GM21447 (cell line): ENCODE measurements around the gene RCC2.
"Not testable (repeated sequence)": the region's sequence is repeated elsewhere in the genome, so short reads cannot be mapped to it uniquely, and the experiment has no call there.

Source experiments
- ATAC-seq: cut with Tn5 transposase; IDR thresholded peaks from one replicate; pipeline ENCODE4 v1.9.1; 2021; ENCODE audit not compliant: unreplicated experiment

RCC2 gene

DNA sequence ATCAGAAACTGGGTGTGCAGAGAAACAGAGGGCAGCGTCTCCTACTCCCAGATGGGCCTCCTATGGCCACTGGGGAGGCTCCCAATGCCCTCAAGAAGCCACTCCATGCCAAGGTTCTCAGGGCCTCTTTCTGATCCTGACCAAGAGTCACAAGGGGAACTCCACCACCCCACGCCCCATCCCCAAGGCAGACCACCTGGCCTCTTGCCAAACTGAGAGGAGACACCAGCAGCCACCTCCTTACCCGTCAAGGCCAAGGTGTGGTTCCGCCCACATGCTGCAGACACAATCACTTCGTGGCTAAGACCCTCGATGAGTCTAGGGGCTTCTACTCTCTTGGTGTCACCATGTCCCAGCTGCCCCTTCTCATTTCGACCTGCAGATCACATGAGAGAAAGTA is 17.0 kb downstream of the RCC2 start:
- ATAC-seq: no peak

DNA sequence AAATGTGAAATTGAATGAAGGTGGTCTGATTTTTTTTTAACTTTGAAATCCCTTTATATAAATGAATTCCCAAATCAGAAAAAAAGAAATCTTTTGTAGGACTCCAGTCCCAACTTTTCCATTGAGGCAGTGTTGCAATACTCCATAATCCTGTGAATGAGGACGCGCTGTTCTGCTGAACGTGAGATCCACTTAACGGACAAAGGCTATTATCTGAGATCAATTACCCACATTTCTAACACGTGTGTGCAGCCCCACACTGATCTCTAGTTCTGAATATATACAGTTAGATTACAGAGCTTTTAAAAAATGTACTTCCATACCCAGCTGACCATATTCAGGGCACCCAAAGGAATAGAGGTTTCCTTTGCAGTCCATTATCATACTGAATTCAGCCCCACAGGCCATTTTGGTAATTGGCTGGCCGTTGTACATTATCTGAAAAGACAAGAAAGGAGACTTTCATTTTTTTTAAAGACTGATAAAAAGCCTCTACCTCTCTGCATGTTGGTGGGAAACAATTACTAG is 19.0 kb downstream of the RCC2 start:
- no peak for ATAC-seq

DNA sequence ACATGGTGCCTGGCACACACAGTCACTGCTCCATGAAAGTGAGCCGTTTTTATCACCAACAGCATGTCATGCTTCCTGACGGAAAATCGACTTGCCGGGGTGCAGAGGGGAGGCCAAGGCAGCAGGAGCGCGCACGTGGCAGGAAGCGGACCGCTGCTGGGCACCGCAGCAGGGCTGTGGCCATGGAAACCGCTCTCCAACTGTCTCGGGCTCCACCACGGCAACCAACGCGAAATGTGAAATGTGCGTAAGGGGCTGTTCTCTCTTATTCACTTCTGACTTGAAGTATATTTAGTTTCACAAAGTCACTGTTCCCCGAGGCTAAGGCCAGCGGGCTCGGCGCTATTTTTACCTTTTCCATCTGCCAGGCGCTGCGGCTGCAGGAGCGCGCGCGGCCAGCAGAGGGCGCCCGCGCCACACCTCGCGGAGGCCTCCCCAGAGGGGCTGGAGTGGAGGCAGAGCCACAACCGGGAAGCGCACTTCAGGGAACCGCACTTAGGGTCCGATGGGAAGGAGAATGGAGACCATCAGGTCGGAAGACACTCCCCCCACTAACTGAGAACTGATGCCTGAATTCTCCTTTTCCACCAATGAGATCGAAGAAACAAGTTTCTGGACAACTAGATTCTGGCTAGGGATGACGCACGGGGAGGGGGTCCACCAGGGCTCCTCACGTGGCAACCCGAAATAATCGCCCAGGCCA is 19.7 kb downstream of the RCC2 start:
- ATAC-seq: no peak

DNA sequence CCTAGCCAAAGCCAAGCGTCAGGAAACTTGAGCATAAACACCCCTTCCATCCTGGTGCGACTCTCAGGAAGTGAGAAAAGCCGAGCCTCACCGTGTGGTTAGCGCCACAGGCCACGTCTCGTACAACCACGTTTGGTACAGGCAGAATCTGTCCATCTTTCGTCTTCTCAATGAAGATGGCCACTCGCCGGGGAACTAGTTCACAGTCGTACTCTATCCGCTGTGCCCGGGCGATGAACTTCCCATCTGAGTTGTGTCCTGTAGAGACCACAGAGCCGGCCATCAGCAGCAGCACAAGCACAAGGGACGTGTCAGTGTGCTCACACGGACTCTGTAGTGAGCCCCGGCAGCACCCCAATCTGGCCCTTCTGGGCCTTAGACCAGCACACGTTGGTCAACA is 23.1 kb downstream of the RCC2 start:
- no peak for ATAC-seq

DNA sequence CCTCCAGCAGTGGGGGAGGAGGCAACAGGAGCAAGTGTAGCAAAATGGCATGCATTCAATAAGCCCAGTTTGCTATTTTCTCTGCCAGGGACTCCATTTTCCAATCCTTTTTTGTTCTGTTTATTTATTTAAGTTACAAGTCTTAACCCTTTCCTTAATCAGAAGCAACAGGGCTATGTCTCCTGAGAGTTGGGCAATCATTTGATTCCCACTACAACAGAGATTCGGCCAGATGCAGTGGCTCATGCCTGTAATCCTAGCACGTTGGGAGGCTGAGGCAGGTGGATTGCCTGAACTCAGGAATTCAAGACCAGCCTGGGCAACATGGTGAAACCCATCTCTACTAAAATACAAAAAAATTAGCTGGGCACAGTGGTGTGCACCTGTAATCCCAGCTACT is 25.5 kb downstream of the RCC2 start:
- ATAC-seq: no peak

DNA sequence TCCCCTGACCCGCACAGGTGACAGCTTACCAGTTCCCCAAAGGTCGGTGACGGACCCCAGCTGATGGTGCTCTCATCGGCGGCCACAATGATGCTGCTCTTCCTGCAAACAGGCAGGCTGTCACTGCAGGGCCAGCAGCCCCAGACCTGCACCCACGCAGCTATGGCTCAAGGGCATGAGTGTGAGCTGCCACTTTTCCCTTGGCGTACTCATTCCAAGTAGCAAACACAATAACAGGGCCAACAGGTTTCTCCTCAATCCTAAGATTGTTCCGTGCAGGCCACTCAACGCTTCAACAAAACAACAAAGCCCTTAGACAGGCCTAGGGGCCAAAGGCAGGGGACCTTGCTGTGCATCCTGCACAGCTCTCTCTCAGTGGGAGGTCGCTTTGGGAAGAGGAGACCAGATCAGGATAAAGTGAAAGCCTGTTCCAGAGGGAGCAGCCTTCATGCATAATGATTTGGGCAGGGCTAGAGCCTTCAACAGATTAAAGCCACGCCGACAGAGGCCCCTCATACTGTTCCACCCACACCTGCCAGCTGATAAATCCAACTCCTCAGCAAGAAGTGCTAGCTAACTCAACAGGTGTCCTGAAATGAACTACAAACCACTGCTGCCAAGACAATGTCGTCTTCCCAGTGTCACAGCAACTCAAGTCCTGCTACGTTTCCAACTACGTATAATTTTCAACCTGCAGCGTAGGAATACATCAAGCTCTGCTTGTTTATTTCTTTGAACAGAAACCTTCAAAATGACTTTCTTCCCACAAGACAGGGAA is 27.2 kb downstream of the RCC2 start:
- no peak for ATAC-seq

DNA sequence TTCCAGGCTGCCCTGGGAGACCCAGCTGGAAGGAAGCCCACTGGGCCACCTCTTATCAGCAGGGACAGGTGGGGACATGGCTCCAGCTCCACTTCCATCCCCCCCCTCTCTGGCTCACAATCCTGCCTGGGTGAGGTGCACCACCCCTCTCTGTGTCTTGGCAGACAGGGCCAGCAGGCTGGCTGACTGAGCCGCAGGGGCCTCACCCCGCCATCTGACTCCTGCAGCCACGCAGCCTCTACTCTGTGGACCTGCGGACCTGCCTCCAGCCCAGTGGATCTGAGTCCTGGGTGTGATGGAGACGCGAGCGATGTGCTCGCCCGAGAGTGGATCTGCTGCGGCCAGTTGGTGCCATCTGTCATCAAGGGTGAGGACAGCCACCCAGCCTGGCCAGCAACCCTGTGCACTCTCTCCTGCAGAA is 30.1 kb downstream of the RCC2 start:
- ATAC-seq: no peak

DNA sequence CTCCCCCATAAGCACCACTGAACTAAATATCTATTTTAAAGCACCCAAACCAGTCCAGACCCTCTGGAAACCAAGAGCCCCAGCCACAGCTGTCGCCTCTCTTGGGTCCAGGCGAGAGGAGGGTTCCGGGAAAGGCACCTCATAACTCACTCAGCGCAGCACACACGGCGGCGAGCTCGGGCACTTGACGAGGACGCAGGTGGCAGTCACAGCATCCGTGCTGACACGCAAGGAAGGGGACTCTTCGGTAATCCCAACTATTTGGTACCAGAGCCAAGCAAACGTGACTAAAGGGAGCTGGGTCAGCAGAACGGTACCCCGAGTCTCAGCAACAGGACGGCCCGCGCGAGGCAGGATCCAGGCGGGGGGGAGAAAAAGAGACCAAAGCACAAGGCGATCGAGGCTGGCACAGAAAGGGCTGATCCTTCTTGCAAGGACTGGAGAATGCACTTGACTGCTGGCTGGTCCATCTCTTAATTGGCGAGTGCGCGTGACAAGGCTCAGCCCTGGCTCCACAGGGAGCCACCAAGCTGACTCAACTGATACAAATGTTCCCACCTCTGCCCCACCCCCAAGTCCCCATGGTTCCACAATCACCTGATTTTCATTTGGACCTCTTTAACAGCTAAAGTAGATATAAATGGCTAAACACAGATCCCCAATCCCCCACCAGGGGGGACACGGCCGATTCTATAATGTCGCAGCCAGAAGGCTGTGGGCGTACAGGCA is 31.5 kb downstream of the RCC2 start:
- not testable (repeated sequence) for ATAC-seq

DNA sequence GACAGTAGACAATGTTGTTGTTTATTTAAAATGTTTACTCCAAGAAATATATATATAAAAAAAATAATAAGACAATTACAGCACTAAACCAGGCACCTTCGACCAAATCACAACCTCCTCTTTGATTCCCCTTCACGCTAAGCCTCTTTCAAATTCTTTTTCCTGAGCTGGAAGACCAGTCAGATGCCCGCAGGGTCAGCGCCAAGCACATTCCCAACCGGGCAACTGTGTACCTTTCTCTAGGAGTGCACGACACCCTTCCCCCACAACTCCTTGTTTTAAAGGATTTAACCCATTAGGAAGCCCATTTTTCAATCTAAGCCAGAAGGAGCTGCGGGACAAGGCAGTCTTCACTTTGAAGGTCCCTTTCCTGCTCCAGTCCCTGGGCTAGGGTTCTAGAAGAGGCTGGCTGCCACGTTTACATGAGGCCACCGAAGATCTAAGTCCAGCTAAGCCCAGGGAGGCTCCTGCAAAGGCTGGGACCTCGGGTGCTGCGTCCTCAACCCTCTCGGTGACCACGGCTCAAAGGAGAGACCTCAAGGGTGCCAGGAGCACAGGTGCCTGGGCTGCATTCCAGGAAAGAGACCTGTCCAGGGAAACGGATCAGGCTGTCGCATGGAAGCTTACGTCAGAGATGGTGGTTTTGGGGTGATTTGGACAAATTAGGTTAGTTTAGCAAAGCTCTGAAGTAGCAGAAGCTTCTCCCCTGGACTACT is 32.6 kb downstream of the RCC2 start:
- not testable (repeated sequence) for ATAC-seq

DNA sequence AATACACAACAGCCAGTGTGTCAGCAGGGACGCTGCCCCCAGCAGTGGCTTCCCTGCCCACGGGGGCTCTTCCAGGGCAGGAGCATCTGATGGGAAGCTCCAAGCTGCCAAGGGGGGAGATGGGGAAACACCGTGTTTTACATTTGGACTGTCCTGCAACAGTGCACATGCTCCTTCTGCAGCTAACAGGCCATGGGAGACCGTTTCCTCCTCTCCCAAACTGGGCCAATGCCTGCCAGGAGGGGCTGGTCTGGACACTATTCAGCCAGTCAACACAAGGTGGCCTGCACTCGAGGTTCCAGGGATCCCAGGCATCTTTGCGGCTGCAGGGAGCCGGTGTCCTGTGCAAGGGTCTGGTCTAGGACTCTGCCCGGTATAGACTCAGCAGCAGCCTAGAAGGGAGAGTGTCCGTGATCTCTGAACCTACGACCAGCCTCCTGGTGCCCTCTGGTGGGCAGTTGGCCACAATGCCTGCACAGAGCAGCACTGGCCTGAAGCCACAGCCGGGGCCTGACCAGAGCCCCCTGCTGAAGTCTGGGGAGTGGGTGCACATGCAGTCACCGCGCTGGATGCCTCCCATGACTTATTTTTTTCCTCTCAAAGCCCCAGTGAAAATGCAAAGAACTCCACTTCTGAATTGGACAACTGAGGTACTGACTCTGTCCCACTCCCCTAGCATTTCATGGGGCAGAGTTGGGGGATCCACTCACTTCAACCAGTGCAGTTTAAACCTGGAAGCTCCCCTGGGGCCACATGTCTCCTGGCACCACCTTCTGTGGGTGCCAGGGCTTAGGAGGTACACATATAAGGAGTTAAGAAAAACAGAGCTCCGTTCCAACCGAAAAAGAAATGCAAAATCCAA is 33.3 kb downstream of the RCC2 start:
- ATAC-seq: no peak

DNA sequence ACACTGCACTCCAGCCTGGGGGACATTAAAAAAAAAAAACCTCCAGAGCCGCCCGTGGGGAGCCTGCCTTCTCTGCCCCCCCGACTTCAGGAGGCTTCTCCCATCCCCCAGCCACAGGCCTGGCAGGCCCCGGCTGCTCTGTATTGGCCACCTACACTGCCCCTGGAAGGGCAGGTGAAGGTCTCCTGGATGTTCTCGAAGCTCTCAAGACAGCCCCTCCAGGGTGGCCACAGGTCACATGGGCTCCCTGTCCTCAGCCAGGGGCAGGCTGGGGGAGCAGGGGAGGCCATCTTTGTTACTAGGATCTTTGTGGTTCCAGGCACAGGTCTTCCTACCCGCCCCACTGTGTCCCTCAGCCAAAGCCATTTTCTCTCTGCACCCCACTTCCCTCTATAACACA is 34.7 kb downstream of the RCC2 start:
- ATAC-seq: no peak

DNA sequence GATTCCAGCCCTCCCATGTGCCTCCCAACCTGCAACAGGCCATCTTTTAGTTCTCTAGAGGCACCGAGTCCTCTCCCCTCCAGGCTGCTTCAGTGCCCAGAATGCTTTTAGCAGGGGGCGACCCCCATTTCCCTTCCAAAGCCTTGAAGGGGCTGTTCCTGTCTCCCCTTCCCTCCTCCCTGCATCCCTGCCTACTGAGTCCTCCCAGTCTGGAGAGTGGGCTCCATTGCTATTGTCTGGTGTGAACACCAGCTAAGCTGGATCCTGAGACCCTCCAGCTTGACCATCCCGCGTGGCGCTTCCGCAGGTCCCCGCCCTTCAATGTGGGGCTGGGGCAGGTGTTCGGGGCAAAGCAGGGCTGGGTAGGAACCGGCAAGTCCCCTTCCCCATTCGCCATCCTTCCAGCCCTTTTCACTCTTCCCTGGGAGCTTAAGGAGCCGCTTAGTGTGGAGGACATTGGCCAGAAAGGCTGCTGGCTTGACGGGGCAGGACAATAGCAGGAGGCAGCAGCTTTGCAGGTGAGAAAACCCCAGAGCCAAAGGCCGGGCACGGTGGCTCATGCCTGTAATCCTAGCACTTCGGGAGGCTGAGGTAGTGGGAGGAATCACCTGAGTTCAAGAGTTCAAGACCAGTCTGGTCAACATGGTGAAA is 35.3 kb downstream of the RCC2 start:
- ATAC-seq: no peak

DNA sequence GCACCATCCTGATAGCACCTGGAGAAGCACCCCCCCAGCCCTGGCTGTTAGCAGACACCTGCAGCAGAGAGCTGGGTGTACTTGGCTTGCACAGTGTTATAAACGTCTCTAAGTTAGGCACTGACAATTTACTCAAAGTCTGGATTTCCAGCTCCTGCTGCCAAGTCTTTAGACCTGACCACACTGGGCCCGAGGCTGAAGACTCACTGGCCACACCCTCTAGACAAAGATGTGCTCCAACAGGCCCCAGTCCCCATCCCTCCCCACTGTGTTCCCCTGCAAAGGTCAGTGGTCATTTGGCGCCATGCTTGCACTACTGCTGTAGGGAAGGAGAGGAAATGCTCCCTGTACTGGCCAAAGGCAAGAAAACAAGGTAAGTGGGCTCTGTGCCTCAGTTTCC is 36.4 kb downstream of the RCC2 start:
- ATAC-seq: no peak

DNA sequence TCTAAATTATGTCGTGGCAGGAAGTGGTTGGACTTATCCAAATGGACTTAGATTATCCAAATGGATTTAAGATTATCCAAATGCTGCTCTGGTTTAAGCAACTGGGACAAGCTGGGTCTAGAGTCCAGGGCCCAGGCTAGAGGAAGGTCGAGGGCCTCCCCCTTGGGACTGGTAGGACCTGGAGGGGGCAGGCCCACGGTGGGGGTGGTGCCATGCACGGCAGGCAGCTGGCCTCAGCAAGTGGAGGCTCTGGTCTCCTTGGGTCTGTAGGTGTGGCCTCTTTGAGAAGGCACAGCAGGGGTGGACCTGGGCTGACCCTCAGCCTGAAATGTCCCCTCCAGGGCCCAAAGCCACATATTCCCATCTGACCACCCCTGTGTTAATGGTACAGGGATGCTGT is 37.6 kb downstream of the RCC2 start:
- no peak for ATAC-seq

DNA sequence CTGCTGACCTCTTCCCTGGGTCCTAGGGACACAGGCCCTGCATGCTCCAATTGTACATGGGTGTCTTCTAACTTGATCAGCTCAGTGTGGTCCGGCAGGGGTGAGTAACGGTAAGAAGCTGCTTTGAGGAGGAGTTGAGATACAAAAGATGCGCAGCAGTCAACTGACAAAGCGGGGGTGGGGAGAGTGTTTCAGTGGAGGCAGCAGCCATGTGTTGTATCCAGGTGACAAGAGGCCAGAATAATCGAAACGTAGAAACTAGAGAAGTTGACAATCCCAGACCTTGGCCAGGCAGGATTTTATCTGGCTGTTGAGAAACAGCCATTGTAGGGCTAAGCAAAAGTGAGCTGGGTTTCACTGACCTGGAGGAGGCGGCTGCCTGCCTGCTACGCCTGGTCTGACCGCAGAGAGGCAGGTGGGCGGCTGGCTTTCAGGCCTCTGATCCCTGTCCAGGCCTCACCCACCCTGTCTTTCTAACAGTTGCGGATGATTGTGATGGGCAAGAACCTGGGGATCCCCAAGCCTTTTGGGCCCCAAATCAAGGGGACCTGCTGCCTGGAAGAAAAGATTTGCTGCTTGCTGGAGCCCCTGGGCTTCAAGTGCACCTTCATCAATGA is 38.6 kb downstream of the RCC2 start:
- ATAC-seq: no peak

DNA sequence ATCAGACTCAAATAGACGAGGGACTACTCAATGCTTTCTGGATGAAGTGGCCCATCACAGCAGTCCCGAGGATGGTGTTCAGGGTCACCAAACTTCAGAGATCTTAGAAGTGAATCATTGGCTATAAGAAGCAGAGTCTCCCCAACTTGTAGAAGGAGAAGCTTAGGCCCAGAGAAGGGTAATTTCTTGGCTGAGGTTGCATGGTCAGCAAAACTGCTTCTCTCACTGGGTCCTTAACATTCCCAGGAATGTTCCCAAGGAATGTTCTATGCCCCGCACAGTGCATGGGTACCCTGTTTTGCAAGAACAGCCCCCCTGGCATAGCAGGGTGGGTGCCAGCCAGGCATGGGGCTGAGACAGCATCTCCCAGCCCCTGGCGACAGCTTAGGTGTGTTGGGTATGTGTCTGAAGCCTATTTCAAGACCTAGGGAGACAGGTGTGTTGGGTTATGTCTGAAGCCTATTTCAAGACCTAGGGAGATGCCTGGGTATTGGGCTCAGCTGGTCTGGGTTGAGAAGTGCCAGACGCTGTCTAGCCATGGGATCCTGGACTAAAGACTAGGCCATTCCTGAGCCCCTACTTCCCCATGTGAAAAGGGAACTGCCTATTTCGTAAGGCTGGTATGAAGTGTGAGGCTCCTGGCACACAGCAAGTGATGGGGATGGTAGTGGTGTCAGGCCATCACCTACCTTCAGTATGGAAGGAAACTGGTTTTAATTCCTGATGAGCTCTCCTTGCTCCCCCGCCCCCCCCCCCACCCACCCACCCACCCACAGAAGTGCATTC is 41.4 kb downstream of the RCC2 start:
- no peak for ATAC-seq

DNA sequence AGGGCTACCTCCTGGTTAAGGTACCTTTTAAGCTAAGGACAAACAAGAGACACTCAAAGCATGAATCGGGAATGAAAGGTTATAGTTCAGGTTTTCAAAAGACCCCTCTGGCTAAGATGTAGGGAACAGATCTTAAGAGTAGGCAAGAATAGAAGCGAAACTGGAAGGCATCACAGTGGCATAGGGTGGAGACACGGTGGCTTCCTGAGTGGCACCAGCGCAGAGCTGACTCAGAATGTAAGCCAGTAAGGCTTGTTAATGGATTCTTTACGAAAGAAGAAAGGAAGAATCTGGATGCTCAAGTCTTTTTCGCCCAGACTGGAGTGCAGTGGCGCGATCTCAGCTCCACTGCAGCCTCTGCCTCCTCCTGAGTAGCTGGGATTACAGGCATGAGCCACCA is 46.2 kb downstream of the RCC2 start:
- ATAC-seq: no peak

DNA sequence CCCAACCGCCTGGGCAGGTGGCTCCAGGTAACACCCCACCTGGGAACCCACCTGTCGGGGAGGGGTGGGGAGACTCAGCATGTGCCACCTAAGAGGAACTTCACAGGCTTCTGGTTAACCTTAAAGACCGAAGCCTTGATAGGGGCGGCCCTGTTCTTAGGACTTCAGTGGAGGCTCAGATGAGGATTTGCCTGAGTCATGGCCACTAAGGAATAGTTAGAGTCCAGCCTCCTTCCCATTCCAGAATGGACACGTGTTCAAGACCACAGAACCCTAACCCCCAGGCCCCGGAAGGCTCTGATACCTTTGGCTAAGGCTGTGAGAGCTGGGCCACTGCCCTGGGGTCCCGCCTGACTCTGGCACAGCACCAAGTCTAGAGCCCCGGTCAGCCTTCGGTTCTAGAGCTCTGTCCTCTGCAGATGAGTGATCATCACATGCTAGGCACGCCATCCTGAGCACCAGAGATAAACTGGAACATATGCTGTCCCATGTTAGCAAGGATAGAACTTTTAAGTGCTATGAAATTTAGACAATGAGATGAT is 47.2 kb downstream of the RCC2 start:
- no peak for ATAC-seq
